Measurements from ENCODE around the gene SNX1. TPM values are rescaled to one million over a fixed set of nuclear protein-coding genes. Genes with fewer than 3 reads are reported as not detected.

SNX1 gene, protein sequence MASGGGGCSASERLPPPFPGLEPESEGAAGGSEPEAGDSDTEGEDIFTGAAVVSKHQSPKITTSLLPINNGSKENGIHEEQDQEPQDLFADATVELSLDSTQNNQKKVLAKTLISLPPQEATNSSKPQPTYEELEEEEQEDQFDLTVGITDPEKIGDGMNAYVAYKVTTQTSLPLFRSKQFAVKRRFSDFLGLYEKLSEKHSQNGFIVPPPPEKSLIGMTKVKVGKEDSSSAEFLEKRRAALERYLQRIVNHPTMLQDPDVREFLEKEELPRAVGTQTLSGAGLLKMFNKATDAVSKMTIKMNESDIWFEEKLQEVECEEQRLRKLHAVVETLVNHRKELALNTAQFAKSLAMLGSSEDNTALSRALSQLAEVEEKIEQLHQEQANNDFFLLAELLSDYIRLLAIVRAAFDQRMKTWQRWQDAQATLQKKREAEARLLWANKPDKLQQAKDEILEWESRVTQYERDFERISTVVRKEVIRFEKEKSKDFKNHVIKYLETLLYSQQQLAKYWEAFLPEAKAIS
- 31.4 and 38.1 TPM in 2 replicates for total RNA-seq

DNA sequence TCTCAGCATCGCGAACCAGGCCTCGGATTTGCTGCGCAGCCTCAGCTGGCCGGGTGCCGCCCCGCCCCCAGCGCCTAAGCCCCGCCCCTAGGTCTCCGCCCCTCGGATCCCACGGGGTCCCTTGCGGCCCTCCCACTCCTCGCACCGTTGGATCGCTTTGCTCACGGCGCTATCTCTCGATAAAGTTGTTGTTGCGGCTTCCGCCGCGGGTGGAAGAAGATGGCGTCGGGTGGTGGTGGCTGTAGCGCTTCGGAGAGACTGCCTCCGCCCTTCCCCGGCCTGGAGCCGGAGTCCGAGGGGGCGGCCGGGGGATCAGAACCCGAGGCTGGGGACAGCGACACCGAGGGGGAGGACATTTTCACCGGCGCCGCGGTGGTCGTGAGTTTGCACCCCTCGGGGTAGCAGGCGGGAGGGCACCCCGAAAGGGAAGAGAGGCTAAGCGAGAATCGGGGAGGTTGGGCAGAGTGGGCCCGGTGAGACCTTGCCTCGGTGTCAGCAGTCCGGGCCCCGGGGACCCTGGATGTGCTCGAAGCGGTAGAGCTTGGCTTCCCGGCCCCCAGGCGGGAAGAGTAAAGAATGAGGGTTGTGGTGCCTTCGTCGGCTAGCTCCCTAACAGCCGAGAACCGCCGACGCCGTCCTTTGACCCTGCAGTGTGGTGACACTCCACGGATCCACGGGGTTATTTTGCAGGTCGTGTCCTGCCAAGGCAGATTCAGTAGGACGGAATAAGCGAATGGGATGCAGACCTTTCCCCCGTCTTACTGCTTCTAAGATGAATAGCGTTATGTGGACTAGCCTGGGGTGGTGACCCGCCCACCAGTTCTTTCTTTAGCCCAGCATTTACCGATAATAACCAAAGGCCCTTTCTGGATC is at the start of gene SNX1:
Gene SNX1 (plus strand): TSS at position 188 of the 873 bp plus-strand sequence. CDS start 32 bp downstream, at position 220.
- DNase-seq (ENCODE audit: low read depth): peak; percentile 63
- H3K4me3 ChIP-seq (ENCODE audit: low read depth, low read length): peak within 1 kb of the TSS; percentile 76
- H3K36me3 ChIP-seq (ENCODE audit: control insufficient read depth, insufficient read depth, low read length): no peaks in the 10 kb centered on the region
- TF ChIP-seq, protein P1, sequence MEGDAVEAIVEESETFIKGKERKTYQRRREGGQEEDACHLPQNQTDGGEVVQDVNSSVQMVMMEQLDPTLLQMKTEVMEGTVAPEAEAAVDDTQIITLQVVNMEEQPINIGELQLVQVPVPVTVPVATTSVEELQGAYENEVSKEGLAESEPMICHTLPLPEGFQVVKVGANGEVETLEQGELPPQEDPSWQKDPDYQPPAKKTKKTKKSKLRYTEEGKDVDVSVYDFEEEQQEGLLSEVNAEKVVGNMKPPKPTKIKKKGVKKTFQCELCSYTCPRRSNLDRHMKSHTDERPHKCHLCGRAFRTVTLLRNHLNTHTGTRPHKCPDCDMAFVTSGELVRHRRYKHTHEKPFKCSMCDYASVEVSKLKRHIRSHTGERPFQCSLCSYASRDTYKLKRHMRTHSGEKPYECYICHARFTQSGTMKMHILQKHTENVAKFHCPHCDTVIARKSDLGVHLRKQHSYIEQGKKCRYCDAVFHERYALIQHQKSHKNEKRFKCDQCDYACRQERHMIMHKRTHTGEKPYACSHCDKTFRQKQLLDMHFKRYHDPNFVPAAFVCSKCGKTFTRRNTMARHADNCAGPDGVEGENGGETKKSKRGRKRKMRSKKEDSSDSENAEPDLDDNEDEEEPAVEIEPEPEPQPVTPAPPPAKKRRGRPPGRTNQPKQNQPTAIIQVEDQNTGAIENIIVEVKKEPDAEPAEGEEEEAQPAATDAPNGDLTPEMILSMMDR (IDR thresholded peaks at IDR 0.05; ENCODE audit: insufficient read depth, low read length, poor library complexity, severe bottlenecking): no peak
- no peaks in the 10 kb centered on the region for H3K27me3 ChIP-seq (ENCODE audit: control insufficient read depth, insufficient read depth, low read length)

DNA sequence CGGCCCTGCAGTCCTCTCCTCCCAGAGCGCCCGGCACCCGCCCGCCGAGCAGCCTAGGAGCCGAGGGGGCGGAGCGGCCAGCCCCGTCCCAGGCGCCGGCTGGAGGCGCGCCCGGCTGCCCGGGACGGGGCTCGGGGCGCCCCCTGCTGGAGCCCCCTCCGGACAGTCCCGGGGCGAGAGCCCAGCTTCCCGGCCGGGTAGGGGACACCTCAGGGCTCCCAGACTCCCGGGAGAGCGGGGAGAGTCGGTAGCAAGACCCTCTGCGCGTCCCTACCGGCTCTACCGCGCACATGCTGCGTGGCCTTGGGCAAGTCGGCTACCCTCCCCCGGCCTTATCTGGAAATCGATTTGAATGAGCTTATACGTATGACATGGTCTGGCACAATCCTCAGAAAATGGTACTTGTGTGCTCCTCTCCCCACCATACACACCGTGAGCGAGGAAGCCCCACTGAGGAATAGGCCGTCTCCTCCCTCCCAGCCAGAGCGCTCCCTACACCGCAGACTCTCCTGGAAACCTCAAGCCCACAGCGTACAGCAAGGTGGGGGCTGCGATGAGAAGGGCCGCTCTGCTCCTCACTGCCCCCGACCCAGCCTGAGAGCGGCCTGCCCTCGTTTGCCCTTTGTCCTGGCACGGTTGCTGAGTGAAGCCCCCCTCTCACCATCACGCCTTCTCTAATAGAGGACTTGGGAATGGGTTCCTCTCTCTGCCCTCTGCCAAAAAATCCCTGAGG is 49.2 kb upstream of the SNX1 start, which contains the start of gene DAPK2:
Gene DAPK2 (minus strand): TSS at position 65 of the 733 bp plus-strand sequence. CDS start 6,224 bp downstream, outside the sequence.
- Histone ChIP-seq H3K27me3 (ENCODE audit: control insufficient read depth, insufficient read depth, low read length) (peaks cover 11% of the 10 kb centered on the region), H3K4me3 (ENCODE audit: low read depth, low read length) (peak within 1 kb of the TSS; percentile 28), H3K36me3 (ENCODE audit: control insufficient read depth, insufficient read depth, low read length) (no peaks in the 10 kb centered on the region)
- TF ChIP-seq, protein P1 (IDR thresholded peaks at IDR 0.05; ENCODE audit: insufficient read depth, low read length, poor library complexity, severe bottlenecking): peak; percentile 71
- DNase-seq (ENCODE audit: low read depth): peak; percentile 9

DNA sequence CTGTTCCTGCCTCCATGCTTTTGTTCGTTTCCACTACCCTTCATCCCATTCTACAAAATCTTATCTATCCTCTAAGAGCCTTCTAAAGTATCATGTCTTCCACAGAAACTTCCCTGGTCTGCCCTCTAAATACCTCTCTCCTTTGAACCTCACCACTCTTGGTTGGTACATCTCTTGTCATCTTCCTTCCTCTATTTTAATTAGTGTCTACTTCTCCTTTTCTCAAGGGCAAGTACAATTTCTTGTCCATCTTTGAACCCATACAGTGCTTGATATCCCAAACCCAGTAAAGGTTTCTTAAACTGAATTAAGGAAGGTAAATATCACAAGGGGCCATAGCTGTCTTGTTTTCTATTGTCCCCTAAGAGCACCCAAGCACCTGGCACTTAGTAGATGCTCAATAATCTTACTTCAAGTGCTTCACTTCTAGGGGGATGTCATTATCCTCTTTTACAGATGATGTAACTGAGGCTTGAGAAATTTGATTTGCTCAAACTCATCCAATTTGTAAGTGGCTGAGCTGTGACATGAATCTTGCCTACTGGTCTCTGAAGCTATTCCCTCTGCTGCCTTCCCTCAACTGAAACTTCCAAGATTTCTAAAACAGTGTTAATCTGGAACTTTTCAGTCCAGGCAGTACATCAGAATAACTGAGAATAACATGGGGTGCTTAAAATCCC is 46.9 kb upstream of the SNX1 start:
- Histone ChIP-seq H3K36me3 (ENCODE audit: control insufficient read depth, insufficient read depth, low read length) (no peaks in the 10 kb centered on the region), H3K27me3 (ENCODE audit: control insufficient read depth, insufficient read depth, low read length) (peaks cover 11% of the 10 kb centered on the region), H3K4me3 (ENCODE audit: low read depth, low read length) (no peak overlapping the region)
- TF ChIP-seq, protein P1 (IDR thresholded peaks at IDR 0.05; ENCODE audit: insufficient read depth, low read length, poor library complexity, severe bottlenecking): no peak
- DNase-seq (ENCODE audit: low read depth): no peak

DNA sequence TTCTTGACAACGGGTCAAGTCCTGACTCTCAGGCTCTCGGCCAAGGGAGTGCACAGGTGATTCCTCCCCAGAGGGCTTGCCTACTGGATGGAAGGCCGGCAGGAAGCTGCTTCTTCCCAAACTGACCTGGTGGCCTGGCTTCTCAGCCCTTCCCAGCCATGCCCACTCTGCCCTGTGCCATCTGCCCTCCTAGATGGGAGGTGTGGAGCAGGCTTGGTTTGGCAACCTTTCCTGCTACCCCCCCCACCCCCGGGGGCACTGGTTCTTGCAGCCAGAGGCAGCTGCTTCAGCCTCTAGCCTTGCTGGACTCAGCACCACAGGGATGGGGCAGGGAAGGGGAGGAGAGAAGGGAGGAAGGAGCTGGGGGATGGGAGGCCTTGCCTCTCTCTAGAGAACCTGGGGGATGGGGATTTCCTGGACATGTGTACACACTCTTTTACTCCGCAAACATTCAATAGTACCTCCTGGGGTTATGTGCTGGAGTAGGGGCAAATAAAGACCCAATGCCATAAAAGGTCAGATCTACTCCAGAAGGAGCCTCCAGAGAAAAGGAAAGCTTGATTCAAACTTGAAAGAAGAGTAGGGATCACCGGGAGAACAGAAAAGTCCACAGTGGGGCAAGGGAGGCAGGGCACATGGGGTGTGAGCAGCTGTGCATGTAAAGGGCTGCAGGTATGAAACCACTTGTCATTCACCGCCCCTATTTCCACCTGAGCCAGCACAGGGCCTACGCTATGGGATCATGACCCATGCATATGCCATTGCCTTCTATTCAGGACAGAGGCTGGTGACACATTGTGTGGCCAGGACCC is 45.3 kb upstream of the SNX1 start:
- H3K4me3 ChIP-seq (ENCODE audit: low read depth, low read length): no peak overlapping the region
- peaks cover 8% of the 10 kb centered on the region for H3K27me3 ChIP-seq (ENCODE audit: control insufficient read depth, insufficient read depth, low read length)
- no peaks in the 10 kb centered on the region for H3K36me3 ChIP-seq (ENCODE audit: control insufficient read depth, insufficient read depth, low read length)
- TF ChIP-seq, protein P1 (IDR thresholded peaks at IDR 0.05; ENCODE audit: insufficient read depth, low read length, poor library complexity, severe bottlenecking): no peak
- no peak for DNase-seq (ENCODE audit: low read depth)

All from kidney epithelial cell (primary cell).